ENCODE data around the gene GABRB2. TPM values are rescaled to one million over a fixed set of nuclear protein-coding genes. Genes with fewer than 3 reads are reported as not detected.

Gene GABRB2
- total RNA-seq, 1 donor from 2014 or later = 0.64 TPM

- DNase-seq (ENCODE audit: low read depth) = no peak
Observed at GRCh38 chr5:161481922-161482321, 64.6 kb downstream of the GABRB2 start.

- no peak for DNase-seq (ENCODE audit: low read depth)
Observed at GRCh38 chr5:161471211-161471950, 75.1 kb downstream of the GABRB2 start.

- DNase-seq (ENCODE audit: low read depth) = no peak
Observed at GRCh38 chr5:161467703-161468102, 78.8 kb downstream of the GABRB2 start.

GRCh38 chr5:161460741-161461140, 85.8 kb downstream of the GABRB2 start:
- DNase-seq (ENCODE audit: low read depth) = no peak

- DNase-seq (ENCODE audit: low read depth) = no peak
Observed at GRCh38 chr5:161446655-161447054, 99.9 kb downstream of the GABRB2 start.

GRCh38 chr5:161442471-161442870, 104.1 kb downstream of the GABRB2 start:
- DNase-seq (ENCODE audit: low read depth) = no peak

- DNase-seq (ENCODE audit: low read depth) = no peak
Observed at GRCh38 chr5:161432798-161433197, 113.7 kb downstream of the GABRB2 start.

- no peak for DNase-seq (ENCODE audit: low read depth)
Observed at GRCh38 chr5:161431963-161432362, 114.6 kb downstream of the GABRB2 start.

- no peak for DNase-seq (ENCODE audit: low read depth)
Observed at GRCh38 chr5:161421067-161421466, 125.5 kb downstream of the GABRB2 start.

- DNase-seq (ENCODE audit: low read depth) = no peak
Observed at GRCh38 chr5:161420521-161420920, 126.0 kb downstream of the GABRB2 start.

GRCh38 chr5:161414896-161415295, 131.6 kb downstream of the GABRB2 start:
- DNase-seq (ENCODE audit: low read depth) = no peak

GRCh38 chr5:161414037-161414436, 132.5 kb downstream of the GABRB2 start:
- DNase-seq (ENCODE audit: low read depth) = no peak

- DNase-seq (ENCODE audit: low read depth) = no peak
Observed at GRCh38 chr5:161412792-161413191, 133.7 kb downstream of the GABRB2 start.

GRCh38 chr5:161411156-161411555, 135.4 kb downstream of the GABRB2 start:
- peak; percentile 20 for DNase-seq (ENCODE audit: low read depth)

GRCh38 chr5:161410640-161411039, 135.9 kb downstream of the GABRB2 start:
- peak; percentile 61 for DNase-seq (ENCODE audit: low read depth)

- peak; percentile 40 for DNase-seq (ENCODE audit: low read depth)
Observed at GRCh38 chr5:161409471-161409870, 137.1 kb downstream of the GABRB2 start.

GRCh38 chr5:161406880-161407279, 139.6 kb downstream of the GABRB2 start:
- peak; percentile 53 for DNase-seq (ENCODE audit: low read depth)

GRCh38 chr5:161403996-161404395, 142.5 kb downstream of the GABRB2 start:
- DNase-seq (ENCODE audit: low read depth) = peak; percentile 87

GRCh38 chr5:161403121-161403520, 143.4 kb downstream of the GABRB2 start:
- DNase-seq (ENCODE audit: low read depth) = peak; percentile 45

GRCh38 chr5:161400583-161400982, 145.9 kb downstream of the GABRB2 start:
- DNase-seq (ENCODE audit: low read depth) = peak; percentile 78

- DNase-seq (ENCODE audit: low read depth) = no peak
Observed at GRCh38 chr5:161399996-161400562, 146.4 kb downstream of the GABRB2 start.

- no peak for DNase-seq (ENCODE audit: low read depth)
Observed at GRCh38 chr5:161397448-161397847, 149.1 kb downstream of the GABRB2 start.

GRCh38 chr5:161396171-161396570, 150.4 kb downstream of the GABRB2 start:
- DNase-seq (ENCODE audit: low read depth) = peak; percentile 46
